ENCODE results near the gene POLE.

POLE gene

DNA sequence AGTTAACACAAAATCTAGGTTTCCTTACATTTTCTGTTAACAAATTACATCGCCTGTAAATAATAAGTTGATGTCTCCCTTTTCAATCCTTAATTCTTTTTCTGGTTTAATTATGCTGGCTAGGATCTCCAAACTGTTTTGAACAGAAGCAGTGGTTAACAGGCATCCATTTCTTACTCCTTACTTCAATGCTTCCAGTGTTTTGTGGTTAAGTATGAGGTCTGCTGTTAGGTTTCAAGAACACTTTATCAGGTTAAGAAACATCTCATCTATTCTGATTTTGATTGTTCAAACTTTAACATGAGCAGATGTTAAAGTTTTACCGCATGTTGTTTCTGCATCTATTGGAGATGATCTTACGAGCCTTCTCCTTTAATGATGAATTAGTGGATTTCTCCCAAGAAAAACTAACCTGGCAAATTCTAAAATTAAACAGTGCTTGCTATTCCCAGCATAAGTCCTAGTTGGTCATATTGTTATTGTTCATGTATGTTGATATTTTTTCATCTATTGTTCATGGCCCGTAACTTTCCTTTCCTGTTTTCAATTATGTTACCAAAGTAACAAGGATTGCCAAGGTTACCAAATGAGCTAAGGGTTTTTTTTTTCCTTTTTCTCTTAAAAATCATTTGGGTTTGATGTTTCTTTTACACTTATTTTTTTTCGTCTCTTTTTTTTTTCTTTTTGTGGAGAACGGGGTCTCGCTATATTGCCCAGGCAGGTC, 33.4 kb downstream of the POLE start:
- no peak for DNase-seq (ENCODE audit: low spot score)

- no peak for DNase-seq (ENCODE audit: low spot score)
Measured at GRCh38 chr12:132651444-132652100, 35.6 kb downstream of the POLE start.

DNA sequence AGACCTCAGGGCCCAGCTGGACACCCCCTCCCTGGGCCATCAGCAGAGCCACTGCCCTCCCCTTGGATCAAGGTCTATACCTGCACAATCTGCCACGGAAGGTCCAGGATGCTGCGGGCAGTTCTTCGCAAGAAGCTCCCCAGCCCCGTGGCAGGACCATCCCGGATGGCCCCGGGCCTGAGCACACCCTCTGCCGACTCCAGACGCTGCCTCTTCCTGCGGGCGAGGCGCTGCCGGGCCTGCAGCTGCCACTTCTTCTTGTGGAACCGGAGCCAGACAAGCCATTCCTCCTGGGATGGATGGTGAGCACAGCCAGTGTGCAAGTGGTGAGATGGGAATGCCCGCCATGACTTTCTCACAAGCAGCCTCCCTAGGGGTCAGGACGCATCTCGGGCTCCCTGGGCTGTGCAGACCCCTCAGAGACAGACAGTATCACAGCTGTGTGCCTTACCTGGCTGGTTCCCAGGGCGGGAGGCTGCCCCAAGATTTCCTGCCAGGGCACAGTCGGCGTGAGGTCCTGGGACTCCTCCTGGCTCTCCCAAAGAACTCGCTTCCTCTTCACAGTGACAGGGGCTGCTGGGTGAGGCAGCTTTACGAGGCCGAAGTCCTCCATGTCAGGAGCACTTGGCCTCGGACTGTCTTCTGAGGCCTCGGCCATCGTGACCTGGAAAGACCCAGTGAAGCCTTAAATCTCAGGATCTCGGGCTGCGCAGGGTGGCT, 37.8 kb downstream of the POLE start:
- DNase-seq (ENCODE audit: low spot score), result no peak

DNA sequence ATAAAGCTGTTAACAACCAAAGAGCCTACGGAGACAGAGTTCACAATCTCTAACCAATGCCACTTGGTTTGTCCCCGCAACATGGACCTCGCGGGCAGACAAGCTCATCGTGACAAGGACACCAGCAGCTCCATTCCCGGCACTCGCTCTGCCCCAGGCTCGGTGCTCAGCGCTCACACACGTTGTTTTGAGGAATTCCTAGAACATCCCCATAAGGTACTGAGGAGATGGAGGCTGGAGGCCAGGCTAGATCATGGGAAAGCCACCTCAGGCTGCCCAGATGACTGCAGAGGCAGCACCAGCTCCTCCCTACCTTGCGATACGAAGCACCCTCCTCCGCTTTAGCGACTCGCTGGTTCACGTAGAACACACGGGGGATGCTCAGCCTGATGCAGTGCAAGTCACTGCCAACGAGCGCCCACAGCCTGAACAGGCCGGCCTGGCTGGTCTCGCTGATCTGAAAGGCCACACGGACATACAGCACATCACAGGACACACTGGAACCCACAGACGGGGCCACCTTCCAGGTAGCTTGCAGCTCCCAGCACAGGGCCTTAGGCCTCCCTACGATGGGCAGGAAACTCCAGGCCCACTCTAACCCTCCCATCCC, 38.4 kb downstream of the POLE start:
- DNase-seq (ENCODE audit: low spot score), result no peak

GRCh38 chr12:132647858-132648257, 39.3 kb downstream of the POLE start:
- DNase-seq (ENCODE audit: low spot score), result no peak

GRCh38 chr12:132646850-132647249, 40.3 kb downstream of the POLE start:
- DNase-seq (ENCODE audit: low spot score), result no peak

DNA sequence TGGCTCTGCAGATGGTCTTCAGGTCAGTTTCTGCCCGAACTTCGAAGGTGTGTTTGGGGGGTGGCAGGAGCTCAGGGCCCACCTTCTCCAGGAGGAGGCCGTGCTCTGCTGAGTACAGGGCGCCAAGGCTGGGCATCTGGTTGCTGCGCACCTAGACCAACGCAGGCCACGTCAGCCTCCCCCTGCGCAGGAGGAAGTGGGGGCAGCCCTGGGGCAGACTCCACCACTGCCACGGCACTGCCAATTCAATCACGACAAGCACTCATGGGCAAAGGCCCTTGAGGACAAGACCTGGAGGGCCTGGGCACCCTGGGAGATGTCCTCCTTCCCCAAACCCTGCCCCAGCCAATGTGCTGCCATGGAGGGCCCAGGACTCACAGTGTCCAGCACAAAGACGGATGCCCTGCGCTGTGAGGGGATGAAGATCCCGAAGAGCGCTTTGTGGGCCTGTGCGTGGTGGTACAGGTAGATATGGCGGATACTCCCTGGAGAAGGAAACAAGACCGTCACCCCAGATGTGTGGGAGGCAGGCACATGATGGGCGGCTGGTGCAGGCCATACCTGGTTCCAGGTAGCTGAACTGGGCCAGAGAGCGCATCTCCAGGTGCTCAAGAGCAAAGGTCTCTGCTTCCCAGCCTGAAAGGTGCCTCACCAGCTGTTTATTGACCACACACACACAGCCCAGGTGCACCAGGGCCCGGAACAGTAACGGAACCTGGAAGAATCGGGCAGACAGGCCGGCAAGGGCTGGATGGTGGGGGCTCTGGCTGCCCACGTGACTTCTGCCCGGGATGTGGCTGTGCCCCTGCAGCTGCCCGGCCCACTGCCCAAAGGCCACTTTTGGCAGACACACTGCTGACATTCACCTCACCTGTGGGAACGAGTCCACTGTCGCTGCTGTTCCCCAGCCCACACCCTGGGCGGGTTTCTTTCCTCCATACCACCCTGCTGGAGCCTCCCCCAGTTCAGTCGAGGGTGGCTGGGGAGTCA, 44.0 kb downstream of the POLE start:
- no peak for DNase-seq (ENCODE audit: low spot score)

- no peak for DNase-seq (ENCODE audit: low spot score)
Measured at GRCh38 chr12:132641811-132642650, 45.1 kb downstream of the POLE start.

- DNase-seq (ENCODE audit: low spot score), result no peak
Measured at GRCh38 chr12:132640936-132641335, 46.2 kb downstream of the POLE start.

GRCh38 chr12:132639956-132640520, 47.1 kb downstream of the POLE start:
- DNase-seq (ENCODE audit: low spot score), result no peak

GRCh38 chr12:132638541-132639408, 48.4 kb downstream of the POLE start:
- no peak for DNase-seq (ENCODE audit: low spot score)

GRCh38 chr12:132637811-132638210, 49.3 kb downstream of the POLE start:
- no peak for DNase-seq (ENCODE audit: low spot score)

DNA sequence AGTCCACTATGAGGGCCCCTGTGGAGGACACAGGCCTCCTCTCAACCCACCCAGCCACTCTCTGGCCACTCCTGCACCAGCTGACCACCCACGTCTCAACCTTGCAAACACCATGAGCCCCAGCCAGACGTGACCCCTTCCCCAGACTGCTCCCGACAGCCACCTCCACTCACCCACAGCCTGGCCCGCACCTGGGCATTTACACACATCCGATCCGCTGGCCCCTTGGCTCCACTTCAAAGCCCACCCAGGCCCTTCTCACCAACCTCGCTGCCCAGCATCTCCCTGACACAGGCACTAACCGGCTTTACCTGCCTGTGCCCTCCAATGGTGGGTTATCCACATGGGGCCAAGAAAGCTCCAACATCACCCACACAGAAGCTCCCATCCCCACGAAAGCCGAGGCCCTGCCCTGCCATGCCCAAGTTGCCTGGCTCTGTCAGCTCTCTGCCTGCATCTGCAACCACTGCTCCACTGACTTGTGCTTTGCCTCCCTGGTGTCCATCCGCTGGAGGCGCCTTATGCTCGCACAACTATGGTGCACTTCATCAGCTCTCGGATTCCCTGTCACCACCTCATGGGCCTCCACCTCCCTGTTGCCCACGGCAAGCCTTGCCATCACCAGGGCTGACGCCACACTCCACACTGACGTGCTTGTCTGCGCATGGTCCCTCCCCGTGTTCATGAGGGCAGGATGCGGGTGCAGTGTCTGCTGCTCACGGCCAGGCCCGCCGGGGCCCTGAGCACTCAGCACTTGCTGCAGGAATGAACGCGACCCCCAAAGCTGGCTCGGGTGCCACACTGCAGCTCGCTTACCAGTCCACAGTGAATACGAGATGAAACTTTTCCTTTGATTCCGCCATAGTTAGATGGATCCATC, 51.8 kb downstream of the POLE start:
- no peak for DNase-seq (ENCODE audit: low spot score)

DNA sequence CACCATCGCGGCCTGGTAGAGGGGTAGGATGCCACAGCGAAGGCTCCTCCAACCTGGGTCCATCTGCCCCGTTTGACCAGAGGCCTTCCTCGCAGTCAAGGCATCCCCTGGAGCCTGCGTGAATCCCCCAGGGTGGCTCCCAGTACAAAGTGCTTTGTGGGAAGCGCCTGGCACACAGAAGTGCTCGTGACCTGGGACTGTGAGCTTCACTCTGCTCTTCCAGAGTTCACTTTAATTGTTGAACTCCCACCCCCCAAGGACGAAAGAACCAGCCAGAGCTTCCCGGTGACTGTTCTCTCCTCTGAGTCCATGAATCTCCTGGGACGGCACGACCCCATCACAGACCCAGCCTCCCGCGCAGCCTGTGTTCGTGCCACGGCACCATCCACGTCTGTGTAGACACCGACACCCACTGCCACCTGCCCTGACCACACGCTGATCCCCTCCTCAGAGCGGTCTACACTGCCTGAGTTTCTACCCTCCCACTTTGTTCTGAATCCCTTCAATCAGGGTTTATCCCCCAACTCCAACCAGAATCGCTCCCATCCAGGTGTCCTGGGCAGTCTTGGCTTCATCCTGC, 52.6 kb downstream of the POLE start:
- no peak for DNase-seq (ENCODE audit: low spot score)

DNA sequence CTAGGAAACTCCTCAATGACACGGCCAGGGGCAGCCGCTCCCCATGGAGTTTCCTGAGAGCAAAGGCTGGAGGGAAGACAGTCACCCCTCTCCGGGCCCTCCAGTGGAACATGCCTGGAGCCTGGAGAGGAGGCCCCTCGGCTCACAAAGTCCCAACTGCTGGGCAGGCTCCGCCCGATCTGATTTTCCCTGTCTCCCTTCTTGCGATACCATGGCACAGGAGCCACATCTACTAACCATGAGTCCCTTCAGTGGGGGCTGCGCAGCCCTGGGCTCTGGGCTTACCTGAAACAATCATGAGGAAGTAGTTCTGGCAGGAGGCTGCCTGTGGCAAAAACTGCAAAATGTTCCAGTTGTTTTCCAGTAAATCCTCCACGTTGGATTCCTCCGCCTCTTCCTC, 53.2 kb downstream of the POLE start:
- DNase-seq (ENCODE audit: low spot score), result no peak

- no peak for DNase-seq (ENCODE audit: low spot score)
Measured at GRCh38 chr12:132633398-132633797, 53.7 kb downstream of the POLE start.

GRCh38 chr12:132632521-132633228, 54.5 kb downstream of the POLE start:
- DNase-seq (ENCODE audit: low spot score), result no peak

Measured in CD4-positive, alpha-beta T cell treated with Interleukin-2 at 100 ng/mL for 4 hours (primary cell).